ENCODE measurements around the gene IL25.

IL25 gene

GRCh38 chr14:23375527-23376251 lies 3.1 kb downstream of the IL25 start:
- H3K27ac ChIP-seq (ENCODE audit: low read length, poor library complexity, severe bottlenecking) = no peak overlapping the region
- DNase-seq = no peak
- no peak overlapping the region for H3K23ac ChIP-seq (ENCODE audit: low read length in 2 of 2)
- H3K36me3 ChIP-seq (ENCODE audit: control insufficient read depth in 1 of 2, insufficient read depth in 2 of 2, low read depth in 1 of 2, low read length in 2 of 2) = no peaks in the 10 kb centered on the region
- H3K18ac ChIP-seq (ENCODE audit: low read depth in 1 of 2, low read length in 2 of 2) = no peak overlapping the region
- H2AK5ac ChIP-seq (ENCODE audit: low read length, severe bottlenecking) = no peak overlapping the region
- H4K8ac ChIP-seq (ENCODE audit: low read length) = no peak overlapping the region
- H3K27me3 ChIP-seq (ENCODE audit: control insufficient read depth in 1 of 2, insufficient read depth in 1 of 2, low read length in 2 of 2) = peaks cover 61 to 64% of the 10 kb centered on the region in 2 experiments
- H2BK120ac ChIP-seq (ENCODE audit: low read depth, low read length) = no peak overlapping the region
- no peak overlapping the region for H2AFZ ChIP-seq (ENCODE audit: low read depth, low read length)
- 90% methylated on average over 21 of the region's 21 CpGs for WGBS
- H3K4ac ChIP-seq (ENCODE audit: low read depth in 1 of 2, low read length in 2 of 2) = no peak overlapping the region
- no peaks in the 10 kb centered on the region for H3K9me3 ChIP-seq (ENCODE audit: control insufficient read depth, low read length)
- no peaks in the 10 kb centered on the region for H3K4me1 ChIP-seq (ENCODE audit: control insufficient read depth, insufficient read depth, low read depth, low read length)
- no peak overlapping the region for H3K4me3 ChIP-seq (ENCODE audit: insufficient read depth in 1 of 2, low read depth in 1 of 2, low read length in 2 of 2)
- no peak overlapping the region for H4K91ac ChIP-seq (ENCODE audit: low read length)
- no peak overlapping the region for H3K4me2 ChIP-seq (ENCODE audit: low read length, poor library complexity, severe bottlenecking)
- no peak overlapping the region for H2BK5ac ChIP-seq (ENCODE audit: low read depth, low read length, poor library complexity, severe bottlenecking)
- no peak overlapping the region for H3K9ac ChIP-seq (ENCODE audit: low read length)
- no peak overlapping the region for H2BK12ac ChIP-seq (ENCODE audit: low read length in 2 of 2)
- no peak overlapping the region for H2BK15ac ChIP-seq (ENCODE audit: low read depth, poor library complexity, severe bottlenecking)
- H3K79me1 ChIP-seq (replicated peaks; ENCODE audit: low read length, poor library complexity, severe bottlenecking) = no peaks in the 10 kb centered on the region
- H3K14ac ChIP-seq (ENCODE audit: low read length in 2 of 2) = no peak overlapping the region

DNA sequence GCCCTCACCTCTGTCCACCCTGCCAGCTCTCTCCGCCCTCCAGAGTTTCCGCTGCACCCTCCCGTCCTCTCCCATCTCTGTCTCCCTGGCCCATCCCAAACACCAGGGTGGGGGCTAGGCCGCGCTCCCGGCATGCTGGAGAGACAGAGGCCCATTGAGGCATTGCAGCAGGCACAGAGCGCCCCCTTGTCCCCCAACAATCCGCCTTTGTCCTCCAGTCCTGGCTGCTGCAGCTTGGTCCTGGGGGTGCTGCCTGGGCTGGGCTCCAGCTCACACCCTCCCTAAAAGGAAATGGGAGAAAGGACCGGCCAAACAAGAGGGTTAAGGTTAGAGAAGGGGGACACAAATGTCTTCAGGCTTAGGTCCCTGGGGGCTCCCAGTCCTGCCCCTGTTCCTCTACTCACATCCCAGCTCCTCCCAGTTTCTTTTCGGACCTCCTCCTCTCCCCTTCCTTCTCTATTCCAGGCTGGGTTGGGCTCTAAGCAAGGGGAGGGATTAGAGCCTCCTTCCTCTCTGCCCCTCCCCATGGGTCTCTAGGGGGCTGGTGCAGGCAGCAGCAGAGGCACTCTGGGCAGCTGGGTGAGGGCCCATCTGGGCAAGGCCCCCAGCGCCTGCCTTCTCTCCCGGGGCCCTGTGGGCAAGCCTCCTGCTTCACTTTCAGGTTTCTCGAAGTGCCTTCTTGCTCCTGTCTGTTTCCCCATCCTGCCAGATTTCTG lies 4.0 kb downstream of the IL25 start, which contains the start of gene CMTM5:
Gene CMTM5, plus strand, starts transcription at position 565 of the 716 bp plus-strand sequence. CDS start 206 bp downstream, outside the sequence.
- no peak within 1 kb of the TSS for H3K14ac ChIP-seq (ENCODE audit: low read length in 2 of 2)
- 55% methylated on average over 11 of the region's 13 CpGs for WGBS

DNA sequence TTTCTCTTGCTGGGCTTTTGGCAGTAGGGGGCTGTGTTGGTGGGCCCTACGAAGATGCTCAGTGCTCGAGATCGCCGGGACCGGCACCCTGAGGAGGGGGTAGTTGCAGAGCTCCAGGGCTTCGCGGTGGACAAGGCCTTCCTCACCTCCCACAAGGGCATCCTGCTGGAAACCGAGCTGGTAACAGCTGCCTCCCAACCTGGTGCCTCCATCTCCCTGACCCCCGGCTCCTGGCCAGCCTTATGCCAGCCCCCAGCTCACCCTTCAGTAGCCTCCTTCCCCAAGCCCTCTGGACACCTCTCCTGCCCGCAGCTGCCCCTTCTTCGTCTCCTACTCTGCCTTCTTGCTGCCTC lies 4.6 kb downstream of the IL25 start:
- H3K18ac ChIP-seq (ENCODE audit: low read depth in 1 of 2, low read length in 2 of 2) = no peak overlapping the region
- no peak overlapping the region for H3K23ac ChIP-seq (ENCODE audit: low read length in 2 of 2)
- H3K79me1 ChIP-seq (replicated peaks; ENCODE audit: low read length, poor library complexity, severe bottlenecking) = no peaks in the 10 kb centered on the region
- H4K8ac ChIP-seq (ENCODE audit: low read length) = no peak overlapping the region
- no peak overlapping the region for H2AK5ac ChIP-seq (ENCODE audit: low read length, severe bottlenecking)
- no peak overlapping the region for H3K27ac ChIP-seq (ENCODE audit: low read length, poor library complexity, severe bottlenecking)
- H2BK5ac ChIP-seq (ENCODE audit: low read depth, low read length, poor library complexity, severe bottlenecking) = no peak overlapping the region
- no peak overlapping the region for H3K4ac ChIP-seq (ENCODE audit: low read depth in 1 of 2, low read length in 2 of 2)
- H3K4me2 ChIP-seq (ENCODE audit: low read length, poor library complexity, severe bottlenecking) = no peak overlapping the region
- H3K14ac ChIP-seq (ENCODE audit: low read length in 2 of 2) = no peak overlapping the region
- peak overlapping the region; percentile 80 for H2BK15ac ChIP-seq (ENCODE audit: low read depth, poor library complexity, severe bottlenecking)
- H3K9ac ChIP-seq (ENCODE audit: low read length) = no peak overlapping the region
- WGBS = 72% methylated on average over 10 of the region's 11 CpGs
- no peak overlapping the region for H3K4me3 ChIP-seq (ENCODE audit: insufficient read depth in 1 of 2, low read depth in 1 of 2, low read length in 2 of 2)
- H3K9me3 ChIP-seq (ENCODE audit: control insufficient read depth, low read length) = no peaks in the 10 kb centered on the region
- H2BK120ac ChIP-seq (ENCODE audit: low read depth, low read length) = no peak overlapping the region
- no peaks in the 10 kb centered on the region for H3K4me1 ChIP-seq (ENCODE audit: control insufficient read depth, insufficient read depth, low read depth, low read length)
- H2BK12ac ChIP-seq (ENCODE audit: low read length in 2 of 2) = no peak overlapping the region
- no peak overlapping the region for H4K91ac ChIP-seq (ENCODE audit: low read length)
- H3K36me3 ChIP-seq (ENCODE audit: control insufficient read depth in 1 of 2, insufficient read depth in 2 of 2, low read depth in 1 of 2, low read length in 2 of 2) = no peaks in the 10 kb centered on the region
- H3K27me3 ChIP-seq (ENCODE audit: control insufficient read depth in 1 of 2, insufficient read depth in 1 of 2, low read length in 2 of 2) = peaks cover 61 to 67% of the 10 kb centered on the region in 2 experiments
- no peak overlapping the region for H2AFZ ChIP-seq (ENCODE audit: low read depth, low read length)
- no peak for DNase-seq

More for the DNA sequence above, 4.0 kb downstream of the IL25 start, which contains the start of gene CMTM5:
- Histone ChIP-seq H2BK12ac (ENCODE audit: low read length in 2 of 2) (no peak within 1 kb of the TSS), H3K4me2 (ENCODE audit: low read length, poor library complexity, severe bottlenecking) (no peak within 1 kb of the TSS), H2AK5ac (ENCODE audit: low read length, severe bottlenecking) (no peak within 1 kb of the TSS), H2BK15ac (ENCODE audit: low read depth, poor library complexity, severe bottlenecking) (peak within 1 kb of the TSS; percentile 80), H3K36me3 (ENCODE audit: control insufficient read depth in 1 of 2, insufficient read depth in 2 of 2, low read depth in 1 of 2, low read length in 2 of 2) (no peaks in the 10 kb centered on the region), H4K8ac (ENCODE audit: low read length) (no peak within 1 kb of the TSS), H3K27ac (ENCODE audit: low read length, poor library complexity, severe bottlenecking) (no peak within 1 kb of the TSS), H2BK120ac (ENCODE audit: low read depth, low read length) (no peak within 1 kb of the TSS), H3K9ac (ENCODE audit: low read length) (no peak within 1 kb of the TSS), H2AFZ (ENCODE audit: low read depth, low read length) (peak within 1 kb of the TSS; percentile 56), H3K4ac (ENCODE audit: low read depth in 1 of 2, low read length in 2 of 2) (no peak within 1 kb of the TSS), H4K91ac (ENCODE audit: low read length) (no peak within 1 kb of the TSS), H3K23ac (ENCODE audit: low read length in 2 of 2) (no peak within 1 kb of the TSS), H3K18ac (ENCODE audit: low read depth in 1 of 2, low read length in 2 of 2) (no peak within 1 kb of the TSS), H3K4me3 (ENCODE audit: insufficient read depth in 1 of 2, low read depth in 1 of 2, low read length in 2 of 2) (no peak within 1 kb of the TSS), H3K79me1 (replicated peaks; ENCODE audit: low read length, poor library complexity, severe bottlenecking) (no peaks in the 10 kb centered on the region), H2BK5ac (ENCODE audit: low read depth, low read length, poor library complexity, severe bottlenecking) (no peak within 1 kb of the TSS), H3K4me1 (ENCODE audit: control insufficient read depth, insufficient read depth, low read depth, low read length) (no peaks in the 10 kb centered on the region), H3K27me3 (ENCODE audit: control insufficient read depth in 1 of 2, insufficient read depth in 1 of 2, low read length in 2 of 2) (peaks cover 61 to 66% of the 10 kb centered on the region in 2 experiments), H3K9me3 (ENCODE audit: control insufficient read depth, low read length) (no peaks in the 10 kb centered on the region)
- no peak for DNase-seq

Measured in mesenchymal stem cell (in vitro differentiated cells and primary cell).